Ectodermal cell (in vitro differentiated cells): Measurements from ENCODE around the gene KLF3.

ENCODE experiments used
- H3K27ac ChIP-seq: 2 replicates; pipeline ENCODE4 v1.7.0; 2013; ENCODE audit warnings: mild to moderate bottlenecking, low read depth, low read length; ENCODE audit not compliant: insufficient read depth, poor library complexity, severe bottlenecking
- H3K27me3 ChIP-seq: 2 replicates; pipeline ENCODE4 v1.7.0; 2013; ENCODE audit warnings: mild to moderate bottlenecking, low read length; ENCODE audit not compliant: insufficient read depth, control insufficient read depth, poor library complexity, severe bottlenecking
- H3K36me3 ChIP-seq: one replicate; pipeline ENCODE4 v1.7.0; 2013; ENCODE audit warnings: low read length; ENCODE audit not compliant: control insufficient read depth, insufficient read depth
- H3K4me1 ChIP-seq: one replicate; pipeline ENCODE4 v1.7.0; 2013; ENCODE audit warnings: low read length; ENCODE audit not compliant: control insufficient read depth, insufficient read depth
- H3K4me3 ChIP-seq: 2 replicates; pipeline ENCODE4 v1.7.0; 2013; ENCODE audit warnings: low read depth, low read length, control low read depth; ENCODE audit not compliant: insufficient read depth
- H3K9me3 ChIP-seq: 2 replicates; pipeline ENCODE4 v1.7.0; 2013; ENCODE audit warnings: mild to moderate bottlenecking, low read length, moderate library complexity; ENCODE audit not compliant: control insufficient read depth
- WGBS, 2 experiments: methylation state at CpG; one replicate each; pipeline ENCODE4 v1.1.7; 2013; ENCODE audit warnings: missing lambda C conversion rate in 2 of 2; 5-methylcytosine and 5-hydroxymethylcytosine counted together

Gene KLF3

GRCh38 chr4:38650133-38650532 lies 13.9 kb upstream of the KLF3 start:
- Histone ChIP-seq H3K4me3 (no peak overlapping the region), H3K4me1 (no peaks in the 10 kb centered on the region), H3K36me3 (no peaks in the 10 kb centered on the region), H3K27me3 (no peaks in the 10 kb centered on the region), H3K27ac (no peak overlapping the region), H3K9me3 (no peaks in the 10 kb centered on the region)
- 90 to 93% methylated on average over 8 of the region's 9 CpGs for WGBS, 2 experiments

- H3K4me3 ChIP-seq: no peak overlapping the region
- no peaks in the 10 kb centered on the region for H3K27me3 ChIP-seq
- H3K4me1 ChIP-seq: no peaks in the 10 kb centered on the region
- H3K27ac ChIP-seq: no peak overlapping the region
- no peaks in the 10 kb centered on the region for H3K36me3 ChIP-seq
- WGBS, 2 experiments: 68 to 70% methylated on average over 8 of the region's 8 CpGs
- H3K9me3 ChIP-seq: no peaks in the 10 kb centered on the region
Observed at GRCh38 chr4:38654273-38654672, 9.7 kb upstream of the KLF3 start.

GRCh38 chr4:38656111-38656510 lies 7.9 kb upstream of the KLF3 start:
- no peaks in the 10 kb centered on the region for H3K36me3 ChIP-seq
- WGBS, 2 experiments: 90 to 94% methylated on average over 2 of the region's 2 CpGs

DNA sequence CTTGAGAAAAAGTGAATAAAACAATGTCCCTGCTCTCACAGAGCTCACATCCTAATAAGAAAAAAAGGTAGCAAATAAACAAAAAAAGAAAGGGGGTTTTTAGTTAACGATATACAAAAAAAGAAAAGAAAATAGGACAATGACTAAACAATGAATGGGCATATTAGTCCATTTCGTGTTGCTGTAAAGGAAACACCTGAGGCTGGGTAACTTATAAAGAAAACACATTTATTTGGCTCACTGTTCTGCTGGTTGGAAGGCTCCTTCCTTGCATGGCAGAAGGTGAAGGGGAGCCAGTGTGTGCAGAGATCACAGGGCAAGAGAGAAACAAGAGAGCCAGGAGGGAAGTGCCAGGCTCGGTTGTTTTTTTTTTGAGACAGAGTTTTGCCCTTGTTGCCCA lies 4.7 kb upstream of the KLF3 start:
- no peaks in the 10 kb centered on the region for H3K27me3 ChIP-seq
- H3K36me3 ChIP-seq: no peaks in the 10 kb centered on the region
- 89 to 96% methylated on average over 3 of the region's 3 CpGs for WGBS, 2 experiments
- peaks cover 6% of the 10 kb centered on the region for H3K4me1 ChIP-seq
- H3K4me3 ChIP-seq: no peak overlapping the region
- H3K9me3 ChIP-seq: no peaks in the 10 kb centered on the region
- H3K27ac ChIP-seq: no peak overlapping the region

More at GRCh38 chr4:38656111-38656510, 7.9 kb upstream of the KLF3 start:
- Histone ChIP-seq H3K27me3 (no peaks in the 10 kb centered on the region), H3K4me3 (no peak overlapping the region), H3K27ac (no peak overlapping the region), H3K4me1 (no peaks in the 10 kb centered on the region), H3K9me3 (no peaks in the 10 kb centered on the region)

- Histone ChIP-seq H3K4me1 (peaks cover 6% of the 10 kb centered on the region), H3K36me3 (no peaks in the 10 kb centered on the region), H3K9me3 (no peaks in the 10 kb centered on the region), H3K4me3 (no peak overlapping the region), H3K27ac (no peak overlapping the region), H3K27me3 (no peaks in the 10 kb centered on the region)
- WGBS, 2 experiments: 95 to 98% methylated on average over 3 to 4 of the region's 4 CpGs
Observed at GRCh38 chr4:38660838-38661237, 3.2 kb upstream of the KLF3 start.

DNA sequence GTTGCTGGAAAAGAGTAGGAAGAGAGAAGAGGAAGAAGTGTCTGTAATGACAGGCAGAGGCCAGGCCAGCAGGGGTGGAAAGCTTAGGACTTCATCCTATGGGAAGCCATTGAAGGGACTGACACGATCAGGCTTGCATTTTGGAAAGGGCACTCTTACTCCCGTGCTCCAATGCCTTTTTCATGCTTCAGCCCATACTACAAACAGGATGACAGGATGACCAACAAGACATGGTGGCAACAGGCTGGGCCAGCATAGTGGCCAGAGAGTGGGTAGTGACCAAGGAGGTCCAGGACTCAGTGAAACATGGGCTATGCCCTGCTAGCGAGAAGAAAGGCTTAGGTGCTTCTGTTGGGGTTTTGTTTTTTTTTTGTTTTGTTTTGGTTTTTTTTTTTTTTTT lies 2.6 kb upstream of the KLF3 start:
- H3K36me3 ChIP-seq: no peaks in the 10 kb centered on the region
- WGBS, 2 experiments: 92 to 94% methylated on average over 3 of the region's 3 CpGs
- no peak overlapping the region for H3K27ac ChIP-seq
- no peaks in the 10 kb centered on the region for H3K27me3 ChIP-seq
- no peak overlapping the region for H3K4me3 ChIP-seq
- H3K9me3 ChIP-seq: no peaks in the 10 kb centered on the region
- peaks cover 8% of the 10 kb centered on the region for H3K4me1 ChIP-seq

- H3K9me3 ChIP-seq: no peaks in the 10 kb centered on the region
- H3K27ac ChIP-seq: peak overlapping the region; percentile 74
- peak overlapping the region; percentile 69 for H3K4me3 ChIP-seq
- 56 to 61% methylated on average over 26 of the region's 26 CpGs for WGBS, 2 experiments
- H3K36me3 ChIP-seq: no peaks in the 10 kb centered on the region
- H3K27me3 ChIP-seq: no peaks in the 10 kb centered on the region
- H3K4me1 ChIP-seq: peaks cover 17% of the 10 kb centered on the region
Observed at GRCh38 chr4:38662522-38663089, 1.4 kb upstream of the KLF3 start.

GRCh38 chr4:38663090-38663800 lies 754 bp upstream of the KLF3 start:
- H3K4me3 ChIP-seq: peak overlapping the region; percentile 69
- 0 to 1% methylated on average over 85 of the region's 85 CpGs for WGBS, 2 experiments
- H3K27me3 ChIP-seq: no peaks in the 10 kb centered on the region
- no peaks in the 10 kb centered on the region for H3K9me3 ChIP-seq
- peaks cover 21% of the 10 kb centered on the region for H3K4me1 ChIP-seq
- peak overlapping the region; percentile 74 for H3K27ac ChIP-seq
- no peaks in the 10 kb centered on the region for H3K36me3 ChIP-seq

DNA sequence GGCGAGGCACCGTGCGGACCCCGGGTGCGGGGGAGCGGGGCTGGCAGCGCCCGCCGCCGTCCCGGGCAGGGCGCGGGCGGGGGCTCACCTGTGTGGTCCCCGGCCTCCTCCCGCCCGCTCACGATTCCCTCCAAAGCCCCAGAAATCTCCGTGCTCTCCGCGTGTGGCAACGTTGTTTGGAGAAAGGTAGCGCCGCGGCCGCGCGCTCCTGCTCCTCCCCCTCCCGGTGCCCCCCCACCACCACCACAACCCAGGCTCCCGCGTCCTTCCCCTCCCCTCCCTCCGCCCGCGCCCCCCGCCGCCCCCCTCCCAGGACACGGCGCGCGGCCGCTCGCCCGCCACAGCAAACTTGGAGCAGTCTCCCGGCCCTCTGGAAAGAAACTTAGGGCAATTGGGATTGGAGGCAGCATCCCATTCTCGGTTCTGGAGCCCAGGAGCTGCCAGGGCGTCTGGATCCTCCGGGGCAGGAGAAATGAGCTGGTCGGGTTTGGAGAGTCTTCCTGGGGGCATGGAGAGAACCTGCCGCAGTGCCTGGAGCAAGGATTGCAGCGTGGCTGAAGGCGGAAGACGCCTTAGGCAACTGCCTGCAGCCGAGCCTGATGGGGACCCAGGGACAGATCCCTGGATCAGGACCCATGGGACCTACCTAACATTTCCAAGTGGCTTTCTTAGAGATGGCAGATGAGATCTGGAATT lies 855 bp downstream of the KLF3 start:
- Histone ChIP-seq H3K4me3 (peak overlapping the region; percentile 69), H3K9me3 (no peaks in the 10 kb centered on the region), H3K36me3 (no peaks in the 10 kb centered on the region), H3K27ac (peak overlapping the region; percentile 87), H3K4me1 (peaks cover 34% of the 10 kb centered on the region), H3K27me3 (no peaks in the 10 kb centered on the region)
- WGBS, 2 experiments: 0% methylated on average over 46 to 49 of the region's 53 CpGs
